GM18499 (cell line): ENCODE data around the gene LSM4.

Experiments used
- ATAC-seq: cut with Tn5 transposase; IDR thresholded peaks from one replicate; pipeline ENCODE4 v1.9.1; 2021; ENCODE audit warnings: moderate number of reproducible peaks; ENCODE audit not compliant: insufficient read depth, unreplicated experiment

LSM4 gene

DNA sequence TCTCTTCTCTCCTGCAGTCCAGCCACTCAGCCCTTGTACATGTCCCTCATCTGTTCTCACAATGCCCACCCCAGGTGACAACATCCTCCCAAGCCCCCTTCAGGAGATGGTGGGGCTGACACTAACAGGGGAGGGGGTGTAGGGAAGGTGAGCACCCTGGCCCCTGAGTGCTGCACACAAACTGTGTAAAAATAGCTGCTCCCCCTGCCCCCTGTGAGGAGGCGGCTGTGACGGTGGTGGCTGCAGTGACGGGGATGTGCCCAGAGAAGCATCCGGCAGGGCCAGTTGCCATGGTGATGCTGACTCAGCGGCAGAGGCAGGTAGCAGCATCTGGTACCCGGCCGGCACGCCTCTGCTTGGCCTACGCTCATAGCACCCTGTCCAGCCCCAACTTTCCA, 28.4 kb downstream of the LSM4 start:
- ATAC-seq: no peak

- no peak for ATAC-seq
Measured at GRCh38 chr19:18293642-18294466, 29.0 kb downstream of the LSM4 start.

GRCh38 chr19:18292810-18293641, 29.9 kb downstream of the LSM4 start:
- ATAC-seq: no peak

GRCh38 chr19:18292462-18292809, 30.4 kb downstream of the LSM4 start:
- no peak for ATAC-seq

DNA sequence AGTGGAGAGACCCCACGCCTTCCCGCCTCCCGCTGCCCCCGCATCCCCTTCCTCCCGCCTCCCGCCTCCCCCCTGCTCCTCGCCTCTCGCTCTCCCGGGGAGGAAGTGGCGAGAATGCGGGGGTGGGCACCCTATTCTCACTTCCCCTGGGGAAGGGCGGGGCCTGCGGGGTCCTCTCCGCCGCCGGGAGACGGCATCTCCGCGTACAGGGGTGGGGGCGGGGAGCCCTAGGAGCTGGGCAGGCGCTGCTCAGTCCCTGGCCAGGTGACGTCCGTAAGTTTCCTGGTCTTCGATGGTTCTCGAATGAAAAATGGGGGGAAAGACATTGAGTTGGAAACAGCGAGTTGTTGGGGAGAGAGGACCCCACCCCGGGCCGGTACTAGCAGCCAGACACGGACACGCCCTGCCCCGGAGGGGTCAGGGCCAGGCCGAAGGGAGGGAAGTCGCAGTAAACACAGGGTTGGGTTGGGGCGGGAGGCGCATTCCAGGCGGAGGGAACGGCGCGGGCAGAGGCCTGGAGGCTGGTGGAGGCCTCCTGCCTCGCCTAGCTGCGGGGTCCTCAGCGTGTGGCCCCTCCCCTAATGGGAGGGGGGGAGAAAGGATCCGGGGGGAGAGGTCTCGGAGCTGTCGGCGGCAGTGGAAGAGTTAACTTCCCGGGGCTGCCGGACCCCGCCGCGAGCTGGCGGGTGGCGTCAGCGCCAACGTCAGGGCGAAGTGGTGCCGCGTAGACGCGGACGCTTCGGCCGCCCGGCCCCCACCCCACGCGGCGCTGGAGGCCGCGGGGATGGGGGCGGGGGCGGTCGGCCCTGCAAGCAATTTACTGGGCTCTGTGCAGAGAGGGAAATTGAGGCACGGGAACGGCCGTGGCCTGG, 31.1 kb downstream of the LSM4 start:
- ATAC-seq: no peak

DNA sequence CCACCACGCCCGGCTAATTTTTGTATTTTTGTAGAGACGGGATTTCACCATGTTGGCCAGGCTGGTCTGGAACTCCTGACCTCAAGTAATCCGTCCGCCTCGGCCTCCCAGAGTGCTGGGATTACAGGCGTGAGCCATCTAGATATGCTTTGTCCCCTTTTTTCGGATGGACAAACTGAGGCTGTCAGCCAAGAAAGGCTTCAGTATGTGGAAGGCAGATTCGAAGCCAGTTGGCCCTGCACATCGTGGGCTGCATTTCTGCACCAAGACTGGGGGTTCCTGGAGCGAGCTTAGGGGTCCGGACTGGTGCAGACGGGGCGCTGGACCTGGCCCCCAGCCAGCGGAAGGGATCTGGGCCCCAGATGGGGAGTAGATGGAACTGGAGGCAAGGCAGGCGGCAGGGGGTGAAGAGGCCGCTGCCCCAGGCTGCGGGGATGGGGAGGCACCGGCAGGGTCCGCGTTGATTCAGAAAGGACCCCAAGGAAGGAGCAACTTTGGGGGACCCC, 31.8 kb downstream of the LSM4 start:
- no peak for ATAC-seq

DNA sequence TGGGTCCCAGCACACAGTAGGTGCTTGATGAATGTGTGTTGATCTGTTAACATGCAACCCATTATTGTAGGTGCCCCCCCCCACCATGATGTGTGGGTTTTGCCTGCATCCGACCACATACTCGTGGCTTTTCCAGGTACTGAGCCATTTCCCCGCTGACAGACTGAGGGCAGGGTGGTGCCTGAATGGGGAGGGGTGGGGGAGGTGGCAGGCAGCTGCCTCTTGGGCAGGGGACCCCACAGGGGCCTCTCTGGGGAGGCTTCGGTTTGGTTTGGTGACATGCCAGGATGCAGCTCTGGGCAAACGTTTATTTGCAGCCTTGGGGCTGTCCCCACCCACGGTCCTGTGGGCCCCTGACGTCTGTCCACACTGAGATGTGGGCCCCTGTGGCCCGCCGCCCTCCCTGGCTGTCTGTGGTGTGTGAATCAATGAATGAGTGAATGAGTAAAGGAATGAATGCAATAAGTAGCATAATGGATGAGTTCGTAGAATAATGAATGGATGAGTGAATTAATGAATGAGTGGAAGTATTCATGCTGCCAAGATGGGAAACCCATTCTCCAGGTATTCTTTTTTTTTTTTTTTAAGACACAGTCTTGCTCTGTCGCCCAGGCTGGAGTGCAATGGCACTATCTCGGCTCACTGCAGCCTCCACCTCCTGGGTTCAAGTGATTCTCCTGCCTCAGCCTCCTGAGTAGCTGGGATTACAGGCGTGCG, 32.4 kb downstream of the LSM4 start:
- ATAC-seq: no peak

DNA sequence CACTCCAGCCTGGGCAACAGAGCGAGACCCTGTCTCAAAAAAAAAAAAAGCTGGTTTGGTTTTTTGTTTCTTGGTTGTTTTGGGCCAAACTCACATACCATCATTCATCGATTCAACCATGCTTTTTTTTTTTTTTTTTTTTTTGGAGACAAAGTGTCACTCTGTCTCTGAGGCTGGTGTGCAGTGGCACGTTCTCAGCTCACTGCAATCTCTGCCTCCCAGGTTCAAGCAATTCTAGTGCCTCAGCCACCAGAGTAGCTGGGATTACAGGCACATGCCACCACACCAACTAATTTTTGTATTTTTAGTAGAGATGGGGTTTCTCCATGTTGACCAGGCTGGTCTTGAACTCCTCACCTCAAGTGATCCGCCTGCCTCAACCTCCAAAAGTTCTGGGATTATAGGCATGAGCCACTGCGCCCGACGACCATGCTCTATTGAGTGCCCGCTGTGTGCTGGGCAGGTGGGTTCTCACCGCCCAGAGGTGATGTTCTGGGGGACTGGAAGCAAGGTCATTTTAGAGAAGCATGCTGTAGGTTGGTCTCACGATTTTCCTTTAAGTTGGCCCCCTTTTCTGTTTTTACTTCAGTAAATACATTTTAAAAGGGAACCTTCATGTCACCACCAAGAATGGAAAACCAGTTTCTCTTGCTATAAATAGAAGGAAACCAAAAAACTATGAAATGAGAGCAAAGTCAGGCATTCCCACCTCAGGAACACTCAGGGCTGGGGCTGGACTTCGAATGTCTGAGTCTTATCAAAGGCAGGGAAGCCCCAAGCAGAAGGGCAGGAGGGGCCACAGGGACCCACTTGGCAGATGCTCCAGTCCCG, 33.2 kb downstream of the LSM4 start:
- no peak for ATAC-seq

DNA sequence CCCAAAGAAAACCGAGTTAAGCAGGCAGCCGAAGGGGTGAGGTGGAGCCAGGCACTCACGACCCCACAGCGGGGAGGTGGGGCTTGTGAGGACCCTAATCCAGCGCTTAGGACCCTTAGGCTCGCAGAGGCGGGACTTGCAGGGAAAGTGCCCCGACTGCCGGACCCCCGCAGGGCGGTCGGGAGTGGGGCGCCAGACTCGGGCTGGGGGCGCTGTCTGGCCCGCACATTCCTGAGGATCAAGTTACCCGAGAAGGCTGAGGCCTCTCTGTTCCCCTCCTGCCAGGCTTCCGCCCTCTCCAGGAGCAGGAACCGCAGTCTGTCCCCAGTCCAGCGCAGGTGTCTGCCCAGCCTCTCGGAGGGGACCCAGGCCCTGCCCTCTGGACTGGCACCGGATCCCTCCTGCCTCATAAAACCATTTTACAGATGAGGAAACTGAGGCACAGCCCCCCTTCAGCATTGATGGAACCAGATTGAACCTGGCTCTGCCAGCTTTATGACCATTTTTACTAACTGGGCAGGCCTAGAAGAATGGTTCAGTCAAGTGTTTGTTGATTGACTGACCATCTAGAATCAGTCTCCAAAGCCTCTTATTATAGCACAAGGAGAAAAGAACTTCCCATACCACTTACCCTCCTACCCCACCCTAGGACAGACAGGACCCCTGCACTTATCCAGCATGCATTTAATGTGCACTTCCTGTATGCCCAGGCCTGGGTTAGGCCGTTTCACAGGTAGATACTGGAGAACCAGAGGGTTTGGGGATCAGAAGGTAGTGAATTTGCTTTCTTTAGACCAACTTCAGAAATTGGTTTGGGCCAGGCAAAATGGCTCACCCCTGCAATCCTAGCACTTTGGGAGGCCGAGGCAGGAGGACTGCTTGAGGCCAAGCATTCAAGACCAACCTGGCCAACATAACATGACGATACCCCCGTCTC, 34.8 kb downstream of the LSM4 start:
- no peak for ATAC-seq

DNA sequence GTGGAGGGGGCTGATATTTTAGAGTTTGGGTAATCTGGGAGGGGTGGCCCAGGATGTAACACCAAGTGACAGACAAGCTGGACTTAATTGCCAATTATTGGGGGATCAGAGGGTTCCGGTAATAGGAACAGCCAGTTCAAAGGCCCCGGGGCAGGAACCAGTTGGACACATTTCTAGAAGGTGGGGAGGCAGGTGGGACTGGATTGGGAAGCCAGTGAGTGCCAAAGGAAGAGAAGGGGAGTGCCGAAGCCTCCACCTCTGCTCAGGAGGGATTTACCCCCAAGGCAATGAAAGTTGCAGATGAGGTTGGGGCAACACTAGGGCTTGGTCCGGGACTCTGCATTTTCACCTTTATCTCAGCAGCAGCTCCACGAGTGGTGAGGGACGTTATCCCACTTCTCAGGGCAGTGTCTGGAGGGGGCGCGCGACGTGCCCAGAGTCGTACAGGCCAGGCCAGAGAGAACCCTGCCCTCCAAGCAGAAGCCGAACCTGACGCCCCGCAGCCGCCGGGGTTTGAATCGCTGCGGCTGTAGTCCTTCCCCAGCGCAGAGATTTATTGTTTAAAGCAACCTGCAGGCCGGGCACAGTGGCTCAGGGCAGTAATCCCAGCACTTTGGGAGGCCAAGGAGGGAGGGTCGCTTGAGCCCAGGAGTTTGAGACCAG, 35.8 kb downstream of the LSM4 start:
- ATAC-seq: no peak

- no peak for ATAC-seq
Measured at GRCh38 chr19:18284712-18285360, 38.0 kb downstream of the LSM4 start.

GRCh38 chr19:18283338-18283737, 39.5 kb downstream of the LSM4 start:
- ATAC-seq: no peak

- ATAC-seq: no peak
Measured at GRCh38 chr19:18282788-18283141, 40.1 kb downstream of the LSM4 start.

DNA sequence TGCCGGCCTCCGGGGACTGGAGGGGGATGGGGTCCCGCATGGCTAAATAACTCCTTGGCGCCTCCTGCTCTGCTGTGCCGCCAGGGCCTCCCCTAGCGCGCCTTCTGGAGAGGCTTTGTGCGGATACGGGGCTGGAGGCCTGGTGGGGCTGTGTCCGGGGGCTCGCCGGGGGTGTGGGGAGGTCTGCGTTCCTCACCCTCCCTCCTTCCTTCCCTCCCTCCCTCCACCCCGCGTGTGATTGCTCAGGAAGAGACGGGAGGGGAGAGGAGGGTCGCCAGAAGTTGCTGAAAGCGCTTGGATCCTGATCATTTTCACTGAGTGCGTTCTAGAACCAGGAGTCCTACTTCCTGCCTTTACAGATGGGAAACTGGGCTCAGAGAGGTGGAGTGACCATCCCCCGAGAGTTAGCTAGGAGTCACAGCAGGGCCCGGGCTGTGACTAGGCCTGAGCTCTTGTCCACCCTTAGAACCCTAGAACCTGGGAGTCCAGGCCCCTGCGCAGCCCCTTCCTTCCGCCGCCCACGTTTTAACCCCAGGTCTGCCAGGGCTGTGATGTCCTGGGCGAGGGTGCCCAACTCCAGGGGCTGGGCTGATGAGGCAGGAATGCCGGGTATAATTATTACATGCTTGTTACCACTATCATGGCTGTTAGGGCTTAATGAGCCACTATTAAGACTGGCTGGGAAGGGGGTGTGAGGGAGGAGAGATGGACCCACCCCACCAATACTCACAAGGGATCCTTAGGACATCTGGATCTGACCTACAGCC, 40.7 kb downstream of the LSM4 start:
- peak; percentile 14 for ATAC-seq

DNA sequence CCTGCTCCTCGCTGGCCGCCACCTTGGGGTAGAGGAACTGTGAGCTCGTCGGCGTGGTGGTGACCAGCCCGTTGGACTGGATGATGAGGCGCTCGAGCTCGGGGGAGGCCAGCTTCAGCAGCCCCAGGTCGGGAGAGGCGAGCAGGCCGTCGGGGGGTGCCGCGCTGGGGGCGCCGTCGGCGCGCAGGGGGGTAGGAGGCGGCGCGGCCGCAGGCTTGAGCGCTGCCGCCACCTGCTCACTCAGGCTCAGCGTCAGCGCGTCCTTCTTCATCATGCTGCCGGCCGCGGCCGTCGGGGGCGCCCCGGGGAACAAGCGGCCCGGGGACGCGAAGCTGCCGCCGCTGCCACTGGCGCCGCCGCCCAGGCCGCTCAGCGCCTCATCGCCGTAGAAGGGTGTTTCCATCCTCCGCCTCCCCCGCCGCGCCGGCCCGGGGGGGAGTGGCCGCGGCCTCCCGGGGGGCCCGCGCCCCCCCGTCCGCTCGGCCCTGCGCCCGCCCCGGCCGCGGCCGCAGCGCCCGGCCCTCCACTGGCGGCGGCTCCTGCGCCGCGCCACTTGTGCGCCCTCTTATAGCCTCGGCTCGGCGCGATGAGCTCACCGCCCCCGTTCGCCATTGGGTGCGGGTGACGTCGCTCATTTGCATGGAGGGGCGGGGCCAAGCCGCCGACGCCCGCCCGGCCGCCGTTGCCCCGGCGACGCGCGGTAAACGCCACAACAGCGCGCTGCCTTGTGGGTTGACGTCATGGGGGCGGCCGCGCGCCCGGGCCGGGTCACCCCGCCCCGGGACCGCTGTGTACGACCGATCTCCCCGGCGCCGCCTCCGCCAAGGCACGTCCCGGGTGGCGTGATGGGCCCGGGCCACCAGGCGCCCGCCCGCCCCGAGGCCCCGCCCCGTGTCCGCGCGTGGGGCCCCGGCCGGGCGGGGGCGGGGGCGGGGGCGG, 41.5 kb downstream of the LSM4 start, which contains the start of gene JUND:
Gene JUND (minus strand): TSS at position 541 of the 939 bp plus-strand sequence. CDS start 138 bp downstream, at position 403.
- peak; percentile 44 for ATAC-seq
